Panc1 (cell line): ENCODE data around the gene EIPR1. TPM values are rescaled to one million over a fixed set of nuclear protein-coding genes. Genes with fewer than 3 reads are reported as not detected.

Source experiments
- ATAC-seq: fragments of 200-7000 bp; cut with Tn5 transposase; 2 replicates; pipeline ENCODE4 v1.9.1; 2020; ENCODE audit warnings: mild to moderate bottlenecking, moderate library complexity
- BruUV-seq: library from RNA; stranded (reverse); fragments of 400-500 nt; replicated peaks from 2 replicates; lab custom pipeline; 2021; lab: Mats Ljungman, UMichigan
- CTCF ChIA-PET: fragments of 300-600 bp; sonication (Branson Sonifier 250); formaldehyde crosslinking; loops from one replicate; lab custom pipeline; 2022; ENCODE audit warnings: antibody characterized with exemption; lab: Charles Lee
- POLR2A ChIA-PET: fragments of 300-600 bp; sonication (Branson Sonifier 250); formaldehyde crosslinking; loops from one replicate; lab custom pipeline; 2022; ENCODE audit warnings: antibody characterized with exemption; lab: Charles Lee
- DNase-seq: peaks from one replicate; pipeline ENCODE4 v3.0.0-alpha.2; 2010; ENCODE audit warnings: low read depth, low spot score
- H3K27ac ChIP-seq: 2 replicates; pipeline ENCODE4 v1.5.1; 2011; ENCODE audit warnings: mild to moderate bottlenecking, low read length, inconsistent platforms
- H3K27me3 ChIP-seq: fragments of 200-500 bp; sonication (Bioruptor generic); 2 replicates; pipeline ENCODE4 v1.6.0; 2014; ENCODE audit warnings: low read length, inconsistent platforms; ENCODE audit not compliant: control insufficient read depth, insufficient read depth
- H3K36me3 ChIP-seq: fragments of 200-500 bp; sonication (Bioruptor generic); 2 replicates; pipeline ENCODE4 v1.5.1; 2014; ENCODE audit warnings: inconsistent platforms, mild to moderate bottlenecking, low read length, moderate library complexity; ENCODE audit not compliant: control insufficient read depth, insufficient read depth
- H3K4me1 ChIP-seq: 2 replicates; pipeline ENCODE4 v1.5.1; 2011; ENCODE audit warnings: inconsistent platforms, mild to moderate bottlenecking, low read length, moderate library complexity; ENCODE audit not compliant: control insufficient read depth, insufficient read depth
- H3K4me3 ChIP-seq, 2 experiments: 2 replicates each; pipeline ENCODE4 v1.5.1; 2011 to 2012; ENCODE audit warnings: low read depth in 2 of 2, low read length in 2 of 2, mild to moderate bottlenecking in 2 of 2, inconsistent platforms in 1 of 2, moderate library complexity in 1 of 2
- H3K9me3 ChIP-seq: fragments of 200-500 bp; sonication (Bioruptor generic); 2 replicates; pipeline ENCODE4 v1.5.1; 2014; ENCODE audit warnings: low read depth, mild to moderate bottlenecking, inconsistent platforms, low read length, moderate library complexity; ENCODE audit not compliant: control insufficient read depth, insufficient read depth
- CTCF ChIP-seq: fragments of 450-650 bp; IDR thresholded peaks from 2 replicates; pipeline ENCODE4 v1.5.1; 2017; ENCODE audit warnings: mild to moderate bottlenecking
- POLR2AphosphoS5 ChIP-seq: IDR thresholded peaks from 2 replicates; pipeline ENCODE4 v1.6.1; 2012; ENCODE audit warnings: mild to moderate bottlenecking, low read depth, low read length, moderate library complexity
- REST ChIP-seq, 2 experiments: IDR thresholded peaks; 2 replicates each; pipeline ENCODE4 v1.6.1; 2011 to 2012; ENCODE audit warnings: low read depth in 2 of 2, control low read depth in 1 of 2, low read length in 1 of 2, mild to moderate bottlenecking in 1 of 2, moderate library complexity in 1 of 2; ENCODE audit not compliant: insufficient read depth in 1 of 2
- SIN3A ChIP-seq: IDR thresholded peaks from 2 replicates; pipeline ENCODE4 v1.6.1; 2012; ENCODE audit warnings: low read depth, mild to moderate bottlenecking, low read length, moderate library complexity, borderline replicate concordance; ENCODE audit not compliant: insufficient read depth
- TCF7L2 ChIP-seq: IDR thresholded peaks from 2 replicates; pipeline ENCODE4 v1.6.1; 2011; ENCODE audit warnings: mild to moderate bottlenecking, low read depth, low read length, inconsistent platforms
- in situ Hi-C: cut with HindIII; loops from 2 replicates; pipeline ENCODE4 v1.10.0; 2016; ENCODE audit warnings: low sequenced_read_pairs, low pct_unique_long_range_greater_than_20kb
- intact Hi-C: fragments of 100-400 bp; cut with micrococcal nuclease; formaldehyde crosslinking; loops from one replicate; pipeline ENCODE4 v1.10.0; 2022; ENCODE audit not compliant: unreplicated experiment
- total RNA-seq: library from RNA; stranded (reverse); gene quantifications from one replicate; pipeline ENCODE4 v1.2.1, GENCODE V29; 2021; ENCODE audit not compliant: unreplicated experiment

Gene EIPR1
- total RNA-seq, 1 experiment from 2014 or later: 26.7 TPM

GRCh38 chr2:3399829-3400228 is 22.2 kb upstream of the EIPR1 start:
- no peak for DNase-seq
- in situ Hi-C loops (no loop called here), intact Hi-C loops (no loop called here)
- Histone ChIP-seq H3K27ac (no peak overlapping the region), H3K9me3 (peaks cover 10% of the 10 kb centered on the region), H3K36me3 (peaks cover 3% of the 10 kb centered on the region; the same call in 1 of the 2 replicates), H3K4me1 (no peaks in the 10 kb centered on the region), H3K4me3 (no peak overlapping the region), H3K27me3 (no peaks in the 10 kb centered on the region)
- CTCF ChIA-PET: interaction anchor here (0.9 kb wide), 1 partner anchor 24 kb away, joined by 3 read pairs; no protein-coding TSS in a partner anchor
- no peak for ATAC-seq
- no peak for TF ChIP-seq CTCF
- TF ChIP-seq POLR2AphosphoS5: no peak
- no peak for TF ChIP-seq REST (IDR thresholded peaks at IDR 0.05; ENCODE audit: insufficient read depth in 1 of 2, low read depth in 2 of 2, low read length in 1 of 2)
- no peak for TF ChIP-seq TCF7L2
- no peak for TF ChIP-seq SIN3A
- POLR2A ChIA-PET: no interaction called here
- no TSS peak for BruUV-seq

GRCh38 chr2:3399381-3399780 is 21.8 kb upstream of the EIPR1 start:
- Histone ChIP-seq H3K27me3 (no peaks in the 10 kb centered on the region), H3K4me1 (no peaks in the 10 kb centered on the region), H3K4me3 (no peak overlapping the region), H3K27ac (no peak overlapping the region), H3K9me3 (peaks cover 10% of the 10 kb centered on the region), H3K36me3 (peaks cover 3% of the 10 kb centered on the region; the same call in 1 of the 2 replicates)
- DNase-seq (no peak), ATAC-seq (no peak)
- ChIA-PET POLR2A (no interaction called here), CTCF (interaction anchor here (0.9 kb wide), 1 partner anchor 24 kb away, joined by 3 read pairs; no protein-coding TSS in a partner anchor)
- intact Hi-C loops (no loop called here), in situ Hi-C loops (no loop called here)
- no TSS peak for BruUV-seq
- no peak for TF ChIP-seq POLR2AphosphoS5
- TF ChIP-seq TCF7L2: no peak
- no peak for TF ChIP-seq SIN3A
- no peak for TF ChIP-seq REST (IDR thresholded peaks at IDR 0.05; ENCODE audit: insufficient read depth in 1 of 2, low read depth in 2 of 2, low read length in 1 of 2)
- TF ChIP-seq CTCF: no peak
